HG03045 (cell line): ENCODE results near the gene TECPR2.

ENCODE experiments used
- ATAC-seq: cut with Tn5 transposase; IDR thresholded peaks from one replicate; pipeline ENCODE4 v1.9.1; 2021; ENCODE audit warnings: mild to moderate bottlenecking, moderate library complexity; ENCODE audit not compliant: unreplicated experiment

Gene TECPR2

DNA sequence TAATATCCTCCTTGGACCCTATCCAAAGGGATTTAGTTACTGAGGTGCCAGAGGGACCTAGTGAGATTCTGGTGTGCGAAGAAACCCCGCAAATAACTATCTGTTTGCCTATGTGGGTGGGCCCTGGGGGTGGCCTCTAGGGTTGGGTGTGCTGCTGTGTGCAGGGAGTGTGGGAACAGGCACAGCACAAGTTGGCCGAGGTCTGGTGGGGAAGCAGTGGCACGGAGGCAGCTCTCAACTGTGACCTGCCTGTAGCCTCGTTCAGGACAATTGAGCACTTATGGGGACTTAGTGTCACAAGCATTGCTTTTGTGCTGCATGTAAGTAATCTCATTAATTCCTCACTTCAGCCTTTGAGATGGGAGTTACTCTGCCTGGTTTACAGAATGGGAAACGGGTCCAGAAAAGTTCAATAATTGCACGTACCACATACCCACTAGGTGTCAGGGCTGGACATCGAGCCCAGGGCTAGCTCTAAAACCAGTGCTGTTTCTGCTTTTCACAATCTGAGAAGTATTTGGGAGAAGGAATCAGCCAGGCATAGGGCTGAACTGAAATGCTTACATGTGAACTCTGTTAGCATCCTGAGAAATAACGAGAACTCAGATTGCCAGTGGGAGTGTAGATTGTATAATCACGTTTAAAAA lies 58.8 kb downstream of the TECPR2 start:
- no peak for ATAC-seq

DNA sequence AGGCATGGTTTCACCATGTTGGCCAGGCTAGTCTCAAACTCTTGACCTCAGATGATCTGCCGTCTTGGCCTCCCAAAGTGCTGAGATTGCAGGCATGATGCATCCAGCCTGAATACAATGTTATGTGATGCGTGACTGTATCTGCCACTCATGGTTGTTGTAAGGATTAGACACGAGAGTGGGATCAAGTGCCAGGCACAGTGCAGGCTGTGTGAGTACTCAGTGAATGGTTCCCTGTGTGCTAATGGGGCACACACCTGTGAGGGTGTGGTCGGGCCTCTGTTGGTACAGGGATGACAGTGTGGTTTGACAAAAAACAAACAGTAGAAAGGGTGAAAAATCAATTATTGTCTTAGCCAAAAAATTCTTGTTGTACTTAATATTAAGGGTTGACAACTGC lies 61.8 kb downstream of the TECPR2 start:
- no peak for ATAC-seq

DNA sequence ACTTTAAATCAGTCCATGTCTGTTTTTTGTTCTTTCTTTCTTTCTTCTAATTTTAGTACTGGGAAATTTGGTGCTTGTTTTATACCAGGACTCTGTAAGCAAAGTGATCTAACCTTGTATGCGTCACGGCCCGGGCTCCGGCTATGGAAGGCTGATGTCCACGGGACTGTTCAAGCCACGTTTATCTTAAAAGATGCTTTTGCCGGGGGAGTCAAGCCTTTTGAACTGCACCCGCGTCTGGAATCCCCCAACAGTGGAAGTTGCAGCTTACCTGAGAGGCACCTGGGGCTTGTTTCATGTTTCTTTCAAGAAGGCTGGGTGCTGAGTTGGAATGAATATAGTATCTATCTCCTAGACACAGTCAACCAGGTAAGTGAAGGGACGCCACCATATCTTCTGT lies 62.2 kb downstream of the TECPR2 start:
- ATAC-seq, result no peak

DNA sequence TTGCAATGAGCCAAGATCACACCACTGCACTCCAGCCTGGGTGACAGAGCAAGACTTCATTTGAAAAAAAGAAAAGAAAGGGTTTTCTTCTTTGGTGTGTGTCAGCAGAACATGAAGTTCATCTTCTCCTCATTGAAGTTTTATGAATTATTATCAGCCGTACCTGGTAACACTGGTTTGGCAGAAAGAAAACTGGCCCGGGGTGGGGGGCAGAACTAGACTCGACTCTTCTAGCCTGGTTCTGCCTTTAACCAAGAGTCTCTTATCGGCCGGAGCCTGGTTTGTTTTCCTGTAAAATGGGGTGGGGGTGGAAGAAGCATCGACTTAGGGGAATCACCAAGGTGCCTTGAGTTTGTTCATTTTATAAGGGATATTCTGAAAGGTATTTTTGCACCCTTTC lies 64.1 kb downstream of the TECPR2 start:
- ATAC-seq, result no peak

DNA sequence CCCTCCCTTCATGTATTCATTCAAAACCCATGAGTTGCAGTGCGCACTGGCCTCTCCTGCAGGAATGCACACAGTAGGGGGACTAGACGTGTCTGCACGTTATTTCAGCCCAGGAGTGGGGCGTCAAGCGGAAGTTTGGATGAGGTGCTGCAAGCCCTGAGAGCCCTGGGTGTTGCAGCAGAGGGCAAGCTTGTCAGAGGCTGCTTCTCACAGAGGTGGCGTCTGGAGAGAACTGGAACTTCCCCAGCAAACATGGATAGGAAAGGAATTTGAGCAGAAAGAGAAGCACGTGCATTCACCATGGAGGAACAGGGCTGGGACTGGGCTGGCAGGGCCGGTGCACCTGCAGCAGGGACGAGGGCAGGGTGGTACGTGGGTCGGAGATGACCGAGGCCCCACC lies 64.9 kb downstream of the TECPR2 start:
- no peak for ATAC-seq

DNA sequence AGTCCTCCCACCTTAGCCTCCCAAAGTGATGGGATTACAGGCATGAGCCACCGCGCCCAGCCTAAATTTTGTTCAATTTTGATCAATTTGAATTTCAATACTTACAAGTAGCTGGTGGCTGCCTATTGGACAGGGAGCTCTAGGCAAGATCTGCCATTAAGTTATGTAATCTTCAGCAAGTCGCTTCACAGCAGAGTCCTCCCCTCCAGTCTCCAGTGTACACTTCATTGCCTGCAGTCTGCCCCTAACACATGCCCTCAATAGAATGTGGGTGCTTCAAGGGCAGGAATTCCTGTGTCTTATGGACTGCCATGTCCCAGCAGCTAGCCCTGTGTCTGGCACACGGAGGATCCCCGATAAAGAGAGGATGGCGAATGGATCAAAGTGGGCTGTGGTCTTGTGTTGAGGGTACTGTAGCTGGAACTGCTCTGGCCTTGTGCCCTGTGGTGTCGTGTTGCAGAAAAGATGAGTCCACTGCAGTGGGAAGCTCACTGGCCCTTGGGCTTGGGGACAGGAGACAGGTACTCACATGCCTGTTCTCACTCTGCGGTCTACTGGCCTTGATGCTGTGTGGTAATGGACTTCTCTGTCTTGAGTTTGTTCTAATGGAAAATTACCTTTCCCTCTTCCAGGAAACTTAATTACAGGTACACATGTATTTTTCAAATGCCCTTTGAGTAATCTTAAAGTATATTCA lies 67.6 kb downstream of the TECPR2 start:
- ATAC-seq, result no peak

DNA sequence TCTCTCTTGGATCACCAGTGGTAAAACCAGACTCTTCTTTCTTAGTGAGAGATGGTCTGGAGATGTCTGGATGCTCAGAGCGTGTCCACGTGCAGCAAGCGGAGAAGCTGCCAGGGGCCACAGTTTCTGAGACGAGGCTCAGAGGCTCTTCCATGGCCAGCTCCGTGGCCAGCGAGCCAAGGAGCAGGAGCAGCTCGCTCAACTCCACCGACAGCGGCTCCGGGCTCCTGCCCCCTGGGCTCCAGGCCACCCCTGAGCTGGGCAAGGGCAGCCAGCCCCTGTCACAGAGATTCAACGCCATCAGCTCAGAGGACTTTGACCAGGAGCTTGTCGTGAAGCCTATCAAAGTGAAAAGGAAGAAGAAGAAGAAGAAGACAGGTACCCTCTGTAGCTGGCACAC lies 69.0 kb downstream of the TECPR2 start:
- ATAC-seq, result no peak

DNA sequence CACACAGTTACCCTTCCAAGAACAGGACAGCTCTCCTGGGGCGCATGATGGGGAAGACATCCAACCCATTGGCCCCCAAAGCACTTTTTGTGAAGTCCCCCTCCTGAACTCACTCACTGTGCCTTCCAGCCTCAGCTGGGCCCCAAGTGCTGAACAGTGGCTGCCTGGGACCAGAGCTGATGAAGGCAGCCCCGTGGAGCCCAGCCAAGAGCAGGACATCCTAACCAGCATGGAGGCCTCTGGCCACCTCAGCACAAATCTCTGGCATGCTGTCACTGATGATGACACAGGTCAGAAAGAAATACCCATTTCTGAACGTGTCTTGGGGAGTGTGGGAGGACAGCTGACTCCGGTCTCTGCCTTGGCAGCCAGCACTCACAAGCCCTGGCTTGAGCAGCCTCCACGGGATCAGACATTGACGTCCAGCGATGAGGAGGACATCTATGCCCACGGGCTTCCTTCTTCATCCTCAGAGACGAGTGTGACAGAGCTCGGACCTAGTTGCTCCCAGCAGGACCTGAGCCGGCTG lies 72.0 kb downstream of the TECPR2 start:
- no peak for ATAC-seq

DNA sequence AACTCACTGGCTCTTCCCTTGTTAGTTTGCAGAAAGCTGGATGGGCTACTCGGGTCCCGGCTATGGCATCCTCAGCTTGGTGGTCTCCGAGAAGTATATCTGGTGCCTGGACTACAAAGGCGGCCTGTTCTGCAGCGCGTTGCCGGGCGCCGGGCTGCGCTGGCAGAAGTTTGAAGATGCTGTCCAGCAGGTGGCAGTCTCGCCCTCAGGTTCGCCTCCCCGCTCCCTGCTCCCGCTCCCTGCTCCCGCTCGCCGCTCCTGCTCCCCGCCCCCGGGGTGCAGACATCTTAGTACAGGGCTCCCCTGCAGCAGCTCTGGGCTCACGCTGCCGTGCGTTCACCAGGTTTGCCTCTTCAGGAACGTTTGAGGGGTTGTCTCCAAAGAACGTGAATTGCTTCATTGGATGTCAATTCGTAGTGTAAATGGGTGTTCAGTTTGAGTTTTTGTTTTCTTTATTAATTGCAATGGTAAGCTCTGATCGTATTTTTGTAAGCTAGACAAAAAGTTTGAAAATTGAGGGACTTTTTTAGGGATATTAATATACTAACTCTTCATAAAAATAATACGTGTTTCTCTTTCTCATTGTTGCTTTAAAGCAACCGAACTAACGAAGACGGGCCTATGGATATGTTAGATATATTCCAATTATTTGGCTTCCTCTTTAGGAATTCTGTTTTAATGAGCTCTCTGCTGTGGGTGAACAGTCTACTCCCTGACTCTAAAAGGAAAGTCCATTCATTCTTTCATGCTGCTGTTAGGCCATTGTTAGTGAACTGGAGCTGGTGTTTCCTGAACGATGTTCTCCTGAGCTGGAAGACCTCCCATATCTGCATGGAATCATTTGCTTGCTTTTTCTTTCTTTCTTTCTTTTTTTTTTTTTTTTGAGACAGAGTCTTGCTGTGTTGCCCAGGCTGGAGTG lies 75.5 kb downstream of the TECPR2 start:
- no peak for ATAC-seq

DNA sequence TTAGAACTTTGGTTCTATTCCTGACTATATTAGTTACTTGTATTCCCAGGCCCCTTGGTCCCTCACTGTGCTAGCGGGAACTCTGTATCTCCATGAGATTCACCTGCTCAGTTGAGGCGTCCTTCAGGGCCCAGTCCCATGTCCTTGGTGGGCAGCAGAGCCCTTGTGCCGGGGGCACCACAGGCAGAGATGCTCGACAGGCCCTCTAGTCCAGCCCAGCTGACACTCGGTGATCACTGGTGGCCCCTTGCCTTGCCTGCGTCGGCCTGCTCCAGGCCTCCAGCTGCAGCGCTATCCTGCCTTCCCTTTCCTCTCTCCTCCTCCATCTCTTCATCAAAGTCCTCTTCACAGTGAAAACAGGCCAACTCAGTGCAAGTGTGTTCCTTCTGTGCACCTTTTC lies 76.8 kb downstream of the TECPR2 start:
- ATAC-seq, result no peak

DNA sequence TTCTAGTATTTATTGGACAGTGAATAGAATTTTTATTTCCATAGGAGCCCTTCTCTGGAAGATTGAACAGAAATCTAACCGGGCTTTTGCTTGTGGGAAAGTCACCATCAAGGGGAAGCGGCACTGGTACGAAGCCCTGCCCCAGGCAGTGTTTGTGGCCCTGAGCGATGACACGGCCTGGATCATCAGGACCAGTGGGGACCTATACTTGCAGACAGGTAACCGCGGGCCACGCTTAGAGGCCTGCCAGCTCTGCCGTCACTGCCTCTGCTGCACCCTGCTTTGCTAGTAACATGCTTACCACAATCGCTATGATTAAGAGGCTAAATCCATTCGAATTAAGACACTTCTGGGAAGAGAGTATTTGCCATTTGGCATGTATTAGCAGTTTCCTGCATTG lies 77.7 kb downstream of the TECPR2 start:
- ATAC-seq, result no peak

DNA sequence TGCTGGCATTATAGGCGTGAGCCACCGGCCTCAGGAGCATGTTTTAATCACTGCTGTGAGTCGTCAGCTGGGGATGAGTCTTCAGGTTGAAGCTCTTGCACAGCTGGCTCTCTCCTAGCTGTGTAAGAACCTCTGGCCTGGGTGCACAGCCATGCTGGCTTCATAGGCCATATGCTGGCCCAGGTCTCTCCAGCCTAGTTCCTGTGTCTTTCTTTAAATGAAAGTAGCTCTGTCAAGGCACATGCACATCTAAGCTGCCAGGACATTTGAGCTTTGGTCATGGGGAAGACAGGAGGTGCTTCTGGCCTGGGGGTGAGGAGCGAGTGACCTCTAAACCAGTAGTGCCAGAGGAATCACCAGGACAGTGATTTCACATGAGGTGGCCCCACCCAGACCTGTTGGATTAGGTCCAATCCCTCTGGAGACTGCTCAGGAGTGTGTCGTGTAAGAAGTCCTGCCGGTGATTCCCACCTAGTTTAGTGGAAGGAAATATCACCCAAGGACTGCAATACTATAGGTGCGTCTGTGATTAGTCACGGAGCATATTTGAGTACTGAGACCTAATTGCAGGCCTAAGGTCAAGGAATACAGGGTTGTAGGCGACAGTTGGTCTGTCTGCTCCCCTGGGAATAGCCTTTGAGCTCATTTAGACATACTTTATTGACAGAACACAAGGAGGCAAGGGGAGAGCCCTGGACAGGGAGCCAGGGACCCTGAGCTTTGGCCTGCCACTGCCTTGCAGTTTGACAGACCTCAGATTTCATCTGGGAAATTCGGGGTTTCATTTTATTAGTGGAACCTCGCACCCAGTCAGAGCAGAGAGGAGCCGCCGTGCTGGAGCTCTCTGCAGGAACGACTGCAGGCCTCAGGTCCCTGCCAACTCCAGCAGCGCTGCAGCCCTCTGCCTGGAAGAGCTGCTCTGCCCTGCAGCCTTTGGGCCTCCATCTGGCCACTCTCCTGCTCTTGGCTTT lies 79.8 kb downstream of the TECPR2 start:
- ATAC-seq, result no peak

DNA sequence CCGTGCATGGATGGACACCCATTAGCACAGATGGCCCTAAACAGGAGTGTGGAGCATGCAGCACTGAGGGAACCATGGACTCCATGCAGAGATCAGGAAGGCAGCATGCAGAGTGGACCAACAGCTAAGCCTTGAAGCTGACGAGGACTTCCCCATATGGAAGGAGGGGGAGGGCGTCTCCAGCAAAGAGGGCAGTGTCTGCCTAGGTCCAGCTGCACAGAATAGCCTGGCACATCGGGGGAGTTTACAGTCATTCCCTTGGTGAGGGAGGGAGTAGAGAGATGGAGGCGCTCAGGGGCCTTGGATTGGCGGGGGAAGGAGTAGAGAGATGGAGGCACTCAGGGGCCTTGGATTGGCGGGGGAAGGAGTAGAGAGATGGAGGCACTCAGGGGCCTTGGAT lies 82.3 kb downstream of the TECPR2 start:
- ATAC-seq, result no peak

DNA sequence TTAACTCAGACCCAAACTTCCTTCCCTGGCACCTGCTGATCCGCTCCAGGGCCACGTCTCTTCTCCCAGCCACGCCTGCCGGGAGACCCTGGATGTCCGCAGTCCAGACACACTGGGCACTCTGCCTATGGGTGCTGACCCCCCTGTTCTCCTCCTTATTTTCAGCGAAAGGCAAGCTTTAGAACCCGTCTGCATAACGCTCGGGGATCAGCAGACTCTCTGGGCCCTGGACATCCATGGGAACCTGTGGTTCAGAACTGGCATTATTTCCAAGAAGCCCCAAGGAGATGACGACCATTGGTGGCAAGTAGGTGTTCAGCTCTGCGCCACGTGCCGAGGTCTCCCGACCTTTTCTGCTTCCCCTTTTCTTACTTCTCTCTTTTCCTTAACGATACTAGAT lies 82.9 kb downstream of the TECPR2 start:
- ATAC-seq, result no peak

DNA sequence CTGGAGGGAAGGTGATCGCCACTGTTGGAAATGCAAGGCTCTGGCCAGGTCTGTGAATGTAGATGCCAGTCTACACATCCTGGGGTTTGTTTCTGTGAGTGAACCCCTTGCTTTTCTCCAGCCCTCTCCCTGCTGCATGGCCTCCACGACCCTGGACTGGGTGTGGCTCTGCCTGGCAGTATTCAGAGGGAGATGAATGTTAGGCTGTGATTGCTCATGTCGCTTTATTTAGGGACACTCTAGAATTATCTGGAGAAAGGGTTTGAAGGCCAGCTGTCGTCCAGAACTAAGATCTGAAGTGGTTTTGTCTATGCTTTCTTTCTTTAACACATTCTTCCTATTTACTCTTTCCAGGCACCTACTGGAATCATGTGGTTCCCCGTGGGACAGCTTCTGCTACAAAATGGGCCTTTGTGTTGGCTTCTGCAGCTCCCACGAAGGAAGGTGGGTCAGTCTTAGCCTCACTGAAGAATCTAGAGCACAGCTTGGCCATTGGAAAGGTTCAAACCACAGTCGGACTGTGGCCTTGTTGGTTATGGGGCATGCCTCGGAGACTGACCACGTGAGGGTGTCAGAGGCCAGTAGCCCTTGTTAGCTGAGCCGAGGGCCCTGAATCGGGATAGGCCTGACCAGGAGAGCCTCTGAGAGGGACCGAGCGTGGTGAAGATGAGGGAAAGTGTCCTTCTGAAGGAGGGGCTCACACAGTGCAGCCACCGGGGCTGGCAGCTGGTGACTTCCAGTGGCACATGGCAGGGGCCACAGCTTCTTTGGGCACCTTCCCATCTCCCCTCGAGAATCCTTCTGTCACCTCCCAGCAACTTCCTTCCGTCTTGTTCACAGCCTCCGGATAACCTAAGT lies 87.7 kb downstream of the TECPR2 start:
- no peak for ATAC-seq

DNA sequence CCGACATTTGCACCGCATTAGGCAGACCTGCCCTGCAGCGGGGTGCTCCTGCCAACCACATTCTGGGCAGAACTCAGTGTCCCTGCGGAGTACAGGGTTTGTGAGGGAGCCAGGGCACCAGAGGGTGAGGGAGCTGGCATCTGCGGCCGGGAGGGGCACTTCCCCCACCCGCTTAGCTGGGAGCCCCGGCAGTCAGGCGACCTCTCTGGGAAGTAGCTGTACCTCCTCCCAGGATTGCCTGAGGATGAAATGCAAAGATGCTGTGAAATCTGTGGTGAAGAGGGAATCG lies 88.3 kb downstream of the TECPR2 start:
- ATAC-seq, result no peak

DNA sequence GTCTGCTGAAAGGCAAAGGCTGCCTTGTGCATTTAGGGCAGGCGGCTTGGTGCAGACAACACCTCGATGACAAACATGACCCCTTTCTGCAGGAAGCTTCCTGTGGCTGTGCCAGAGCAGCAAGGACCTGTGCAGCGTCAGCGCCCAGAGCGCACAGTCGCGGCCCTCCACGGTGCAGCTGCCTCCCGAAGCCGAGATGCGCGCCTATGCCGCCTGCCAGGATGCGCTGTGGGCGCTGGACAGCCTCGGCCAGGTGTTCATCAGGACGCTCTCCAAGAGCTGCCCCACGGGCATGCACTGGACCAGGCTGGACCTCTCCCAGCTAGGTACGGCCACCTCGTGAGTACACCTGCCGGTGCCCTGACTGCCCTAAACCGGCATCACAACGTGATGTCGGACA lies 89.6 kb downstream of the TECPR2 start:
- no peak for ATAC-seq

DNA sequence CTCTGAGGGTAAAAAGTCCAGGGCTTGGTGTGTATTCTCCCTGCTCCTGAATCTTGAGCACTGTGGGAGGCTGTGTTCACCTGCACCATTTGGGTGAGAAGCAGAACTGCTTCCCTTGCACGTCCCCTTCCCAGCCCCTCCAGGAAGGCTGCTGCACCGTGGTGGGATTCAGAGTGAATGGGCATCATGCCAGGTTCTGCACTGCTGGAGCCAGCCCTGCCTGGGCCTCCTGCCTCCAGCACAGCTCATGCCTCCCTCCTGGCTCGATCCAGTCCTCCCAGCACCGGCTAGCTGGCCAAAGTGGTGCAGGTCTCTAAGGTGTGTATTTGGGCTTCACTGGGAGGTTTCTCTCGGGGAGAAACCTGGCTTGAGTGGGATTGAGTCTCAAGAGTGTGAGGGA lies 92.0 kb downstream of the TECPR2 start:
- ATAC-seq, result no peak

DNA sequence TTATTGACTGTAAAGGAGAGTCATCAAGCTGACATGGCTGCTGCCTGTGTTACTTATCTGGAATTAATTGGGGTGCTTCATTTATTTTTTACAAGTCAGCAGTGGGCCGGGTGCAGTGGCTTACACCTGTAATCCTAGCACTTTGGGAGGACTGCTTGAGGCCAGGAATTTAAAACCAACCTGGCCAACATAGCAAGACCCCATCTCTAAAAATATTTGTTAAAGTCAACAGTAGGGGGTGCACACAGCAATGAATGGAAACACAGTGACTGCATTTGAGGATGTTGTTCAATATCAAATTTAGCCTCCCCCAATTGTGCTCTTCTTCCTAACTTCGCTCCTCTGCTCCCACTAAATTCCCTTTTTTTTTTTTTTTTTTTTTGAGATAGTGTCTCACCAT lies 94.8 kb downstream of the TECPR2 start:
- ATAC-seq, result no peak
